GM12874 (cell line): ENCODE measurements around the gene SIT1.

Experiments
- TF ChIP-seq, protein P1 (sequence below): IDR thresholded peaks from 2 replicates; pipeline ENCODE4 v1.5.1; 2011; ENCODE audit warnings: low read depth, mild to moderate bottlenecking, control low read depth, low read length, moderate library complexity; ENCODE audit not compliant: insufficient read depth

The SIT1 gene

DNA sequence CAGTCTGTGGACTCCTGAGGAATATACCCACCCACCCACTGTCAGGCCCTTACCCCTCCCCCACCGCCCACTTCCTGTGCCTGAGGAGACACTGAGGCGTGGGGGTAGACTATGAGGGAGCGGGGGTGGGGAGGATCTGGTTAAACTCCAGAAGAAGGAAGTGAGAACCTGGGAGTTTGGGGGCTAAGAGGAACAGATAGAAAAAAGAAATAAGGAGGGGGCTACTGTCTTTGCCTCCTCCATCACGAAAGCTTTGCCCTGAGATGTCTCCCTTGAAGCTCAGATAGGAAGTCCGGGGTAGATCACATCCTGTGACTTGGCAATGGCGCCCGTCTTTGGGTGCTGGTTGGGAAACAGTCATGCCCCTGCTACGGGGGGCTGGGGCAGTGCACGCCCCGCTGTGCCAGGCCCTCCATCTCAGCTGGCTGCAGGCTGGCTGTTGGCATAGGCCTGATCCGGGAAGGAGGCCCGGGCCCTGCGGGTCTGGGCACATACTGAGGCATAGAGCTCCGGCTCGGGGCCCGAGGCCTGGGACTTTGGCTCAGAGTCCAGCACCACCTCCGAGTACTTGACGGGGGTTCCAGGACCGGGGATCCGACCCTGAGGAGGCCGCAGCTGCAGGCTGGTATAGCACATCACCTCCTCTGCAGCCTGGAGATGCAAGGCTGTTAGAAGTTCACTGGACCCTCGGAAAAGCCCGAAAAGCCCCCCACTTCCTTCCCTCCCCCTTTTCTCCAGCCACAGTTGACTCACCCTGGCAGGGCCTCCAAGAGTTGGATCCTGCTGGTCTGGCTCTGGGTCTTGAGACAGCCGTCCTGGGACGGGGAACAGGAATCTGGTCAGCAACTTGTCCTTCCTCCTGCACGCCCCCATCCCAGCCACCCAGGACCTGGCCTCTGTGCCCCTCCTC lies 1.0 kb downstream of the SIT1 start:
- TF ChIP-seq, protein P1, sequence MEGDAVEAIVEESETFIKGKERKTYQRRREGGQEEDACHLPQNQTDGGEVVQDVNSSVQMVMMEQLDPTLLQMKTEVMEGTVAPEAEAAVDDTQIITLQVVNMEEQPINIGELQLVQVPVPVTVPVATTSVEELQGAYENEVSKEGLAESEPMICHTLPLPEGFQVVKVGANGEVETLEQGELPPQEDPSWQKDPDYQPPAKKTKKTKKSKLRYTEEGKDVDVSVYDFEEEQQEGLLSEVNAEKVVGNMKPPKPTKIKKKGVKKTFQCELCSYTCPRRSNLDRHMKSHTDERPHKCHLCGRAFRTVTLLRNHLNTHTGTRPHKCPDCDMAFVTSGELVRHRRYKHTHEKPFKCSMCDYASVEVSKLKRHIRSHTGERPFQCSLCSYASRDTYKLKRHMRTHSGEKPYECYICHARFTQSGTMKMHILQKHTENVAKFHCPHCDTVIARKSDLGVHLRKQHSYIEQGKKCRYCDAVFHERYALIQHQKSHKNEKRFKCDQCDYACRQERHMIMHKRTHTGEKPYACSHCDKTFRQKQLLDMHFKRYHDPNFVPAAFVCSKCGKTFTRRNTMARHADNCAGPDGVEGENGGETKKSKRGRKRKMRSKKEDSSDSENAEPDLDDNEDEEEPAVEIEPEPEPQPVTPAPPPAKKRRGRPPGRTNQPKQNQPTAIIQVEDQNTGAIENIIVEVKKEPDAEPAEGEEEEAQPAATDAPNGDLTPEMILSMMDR = no peak

DNA sequence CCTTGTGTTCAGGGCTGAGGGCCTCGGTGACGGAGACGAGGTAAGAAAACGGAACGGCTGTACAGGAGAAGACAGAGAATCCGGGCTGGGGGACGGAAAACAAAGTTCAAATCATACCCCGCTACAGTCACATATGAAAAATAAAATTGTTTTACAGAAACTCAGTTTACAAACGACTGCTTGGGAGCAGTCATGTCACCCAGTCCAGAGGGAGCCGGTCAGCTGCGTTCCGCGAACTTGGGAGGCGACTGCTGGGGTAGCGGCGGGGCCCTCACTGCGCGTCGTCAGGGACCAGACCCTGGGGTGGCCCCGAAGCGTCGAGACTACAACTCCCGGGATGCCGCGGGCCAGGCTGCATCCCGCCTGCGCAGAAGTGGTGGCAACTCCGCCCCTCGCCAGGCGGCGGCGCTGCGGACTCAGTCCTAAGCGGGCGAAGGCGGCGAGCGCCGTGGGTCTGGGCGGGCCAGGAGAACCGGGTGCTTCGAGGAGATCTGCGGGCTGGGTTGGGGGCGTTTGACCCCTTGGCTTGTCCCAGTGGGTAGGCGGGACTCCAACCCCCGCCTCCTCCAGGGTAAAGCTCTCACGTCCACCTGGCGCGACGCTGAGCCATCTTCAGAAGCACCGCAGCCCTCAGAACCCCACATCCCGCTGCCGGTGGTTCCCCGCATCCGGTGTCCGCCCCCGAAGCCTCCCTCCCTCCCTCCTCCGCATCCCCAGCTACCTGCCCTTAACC lies 4.0 kb downstream of the SIT1 start:
- TF ChIP-seq, protein P1 = peak; percentile 100

DNA sequence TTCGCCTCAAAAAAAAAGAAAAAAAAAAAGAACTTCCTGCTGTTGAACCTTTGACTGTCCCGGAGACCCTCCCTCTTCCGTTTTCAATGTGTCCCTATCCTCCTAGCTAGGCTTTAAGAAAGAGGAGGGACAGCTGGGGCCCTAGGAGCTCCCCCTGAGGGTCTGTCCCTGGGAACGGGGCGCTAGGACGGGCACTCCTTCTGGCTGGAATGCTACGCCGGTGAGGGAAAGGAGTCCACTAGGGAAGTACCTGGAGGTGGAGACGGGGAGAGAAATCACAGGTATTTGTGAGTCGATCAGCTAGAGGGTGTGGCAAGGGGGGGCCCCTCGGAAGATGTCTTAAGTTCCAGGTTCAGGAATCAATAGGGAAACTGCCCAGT lies 4.6 kb downstream of the SIT1 start:
- TF ChIP-seq, protein P1 = no peak

DNA sequence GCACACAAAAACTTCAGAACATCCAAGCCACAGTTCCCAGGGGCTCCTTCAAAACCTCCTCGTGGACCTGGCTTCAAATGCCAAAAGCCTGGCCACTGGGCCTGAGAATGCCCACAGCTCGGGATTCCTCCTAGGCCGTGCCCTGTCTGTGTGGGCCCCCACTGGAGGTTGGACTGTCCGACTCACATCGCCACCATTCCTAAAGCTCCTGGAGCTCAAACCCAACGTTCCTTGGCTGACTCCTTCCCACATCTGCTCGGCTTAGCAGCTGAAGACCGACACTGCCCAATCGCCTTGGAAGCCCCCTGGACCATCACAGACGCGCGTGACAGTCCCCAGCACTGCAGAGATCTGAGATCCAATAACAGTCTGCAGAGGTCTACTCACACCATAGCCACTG lies 7.7 kb downstream of the SIT1 start:
- TF ChIP-seq, protein P1 = no peak

DNA sequence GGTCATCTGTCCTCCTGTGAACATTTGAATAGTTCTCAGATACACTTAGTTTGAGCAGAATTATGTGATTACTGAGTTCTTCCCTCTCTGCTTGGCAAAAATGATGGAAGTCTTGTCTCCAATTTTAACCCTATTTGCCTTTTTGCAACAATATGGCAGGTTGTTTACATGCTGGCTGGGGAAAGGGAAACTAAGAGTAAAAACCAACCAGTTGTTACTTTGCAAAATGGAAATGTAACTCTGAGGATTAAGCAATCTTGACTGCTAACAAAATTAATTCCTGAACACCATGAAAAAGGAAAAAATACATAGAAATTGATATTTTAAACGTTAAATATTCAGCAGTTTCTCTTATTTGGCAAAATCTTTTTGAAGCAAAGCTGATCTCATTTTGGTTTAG lies 11.1 kb downstream of the SIT1 start:
- TF ChIP-seq, protein P1 = no peak

DNA sequence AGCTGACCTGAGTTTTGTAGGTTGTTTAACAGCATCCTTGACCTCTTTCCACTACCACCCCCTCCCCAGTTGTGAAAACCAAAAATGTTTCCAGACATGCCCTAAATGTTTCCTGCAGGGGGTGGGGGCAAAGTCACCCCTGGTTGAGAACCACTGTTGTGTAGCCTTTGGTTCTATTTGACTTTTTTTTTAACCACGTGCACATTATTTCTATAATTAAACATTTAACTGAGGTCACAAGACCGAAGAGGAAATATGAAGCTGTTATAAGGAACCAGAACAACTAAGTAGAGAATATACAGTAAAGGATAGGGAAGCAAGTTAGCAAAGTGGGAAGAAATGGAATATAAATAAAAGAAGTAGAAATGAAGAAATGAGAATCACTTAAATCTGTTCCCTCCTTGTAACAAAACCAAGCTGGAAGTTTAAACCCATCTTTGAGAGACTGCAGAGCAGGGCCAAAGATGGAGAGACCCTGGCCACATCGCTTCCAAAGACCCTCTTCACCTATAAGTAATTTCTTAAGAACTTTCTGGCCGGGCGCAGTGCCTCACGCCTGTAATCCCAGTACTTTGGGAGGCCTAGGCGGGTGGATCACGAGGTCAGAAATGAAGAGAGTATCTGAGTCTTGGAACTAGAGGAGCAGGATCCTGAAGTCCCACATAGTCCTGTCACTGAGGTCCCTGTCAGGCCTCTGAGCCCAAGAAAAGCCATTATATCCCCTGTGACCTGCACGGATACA lies 14.4 kb downstream of the SIT1 start:
- TF ChIP-seq, protein P1 = no peak

DNA sequence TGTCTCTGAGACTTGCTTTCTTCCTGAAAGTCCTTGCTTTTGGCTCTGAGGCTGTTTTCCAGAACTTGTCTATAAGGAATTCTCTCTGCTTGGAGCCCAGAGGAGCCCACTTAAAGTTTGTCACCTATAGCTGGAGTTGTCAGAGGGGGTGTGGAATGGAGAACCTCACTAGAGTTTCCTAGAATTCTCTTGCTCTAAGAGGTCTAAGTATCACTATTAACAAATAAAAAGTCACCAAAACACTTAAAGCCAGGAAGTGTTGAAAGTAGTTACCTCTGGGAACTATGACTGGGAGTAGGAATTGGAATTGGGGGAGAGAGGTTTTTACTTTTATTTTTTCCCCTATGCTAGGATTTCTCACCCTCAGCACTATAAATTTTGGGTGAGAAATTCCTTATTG lies 15.0 kb downstream of the SIT1 start:
- TF ChIP-seq, protein P1 = no peak
